SU-DHL-6 (cell line): ENCODE measurements around the gene CD8B2.

ENCODE experiments used
- H2AFZ ChIP-seq: fragments of 200-600 bp; sonication (generic); 2 replicates; pipeline ENCODE4 v1.6.1; 2014; ENCODE audit warnings: low read depth, mild to moderate bottlenecking, moderate library complexity, mixed read lengths, antibody characterized with exemption, low read length; ENCODE audit not compliant: severe bottlenecking
- H3F3A ChIP-seq: fragments of 200-600 bp; shearing (Covaris generic); 2 replicates; pipeline ENCODE4 v1.6.0; 2016; ENCODE audit warnings: antibody characterized with exemption, mild to moderate bottlenecking; ENCODE audit not compliant: insufficient read depth
- H3K27ac ChIP-seq: fragments of 200-600 bp; sonication (generic); 2 replicates; pipeline ENCODE4 v1.5.1; 2016; ENCODE audit warnings: low read depth, mild to moderate bottlenecking, low read length, moderate library complexity, mixed read lengths
- H3K27me3 ChIP-seq: fragments of 200-600 bp; sonication (generic), shearing (Covaris generic); 2 replicates; pipeline ENCODE4 v1.6.0; 2014; ENCODE audit warnings: mild to moderate bottlenecking, low read length
- H3K36me3 ChIP-seq: fragments of 200-600 bp; sonication (generic); 2 replicates; pipeline ENCODE4 v1.6.1; 2014; ENCODE audit warnings: mild to moderate bottlenecking, low read length, mixed read lengths
- H3K4me2 ChIP-seq: fragments of 300-600, 200-600 bp; shearing (Covaris generic), sonication (generic); 2 replicates; pipeline ENCODE4 v1.6.0; 2014; ENCODE audit warnings: low read length, low read depth, mild to moderate bottlenecking; ENCODE audit not compliant: poor library complexity, severe bottlenecking
- H3K4me3 ChIP-seq: fragments of 200-600 bp; sonication (generic); 2 replicates; pipeline ENCODE4 v1.5.1; 2014; ENCODE audit warnings: antibody characterized with exemption, low read length, mild to moderate bottlenecking, mixed read lengths; ENCODE audit not compliant: insufficient read depth, poor library complexity, severe bottlenecking
- H3K79me2 ChIP-seq: fragments of 200-600 bp; sonication (generic); 2 replicates; pipeline ENCODE4 v1.6.1; 2014; ENCODE audit warnings: mild to moderate bottlenecking, low read length, moderate library complexity; ENCODE audit not compliant: insufficient read depth
- H3K9ac ChIP-seq: fragments of 200-600 bp; sonication (generic); 2 replicates; pipeline ENCODE4 v1.7.0; 2014; ENCODE audit warnings: mild to moderate bottlenecking, low read length
- H3K9me2 ChIP-seq: fragments of 200-600 bp; sonication (generic); replicated peaks from 2 replicates; pipeline ENCODE4 v1.6.1; 2014; ENCODE audit warnings: low read length; ENCODE audit not compliant: insufficient read depth
- H3K9me3 ChIP-seq: fragments of 200-600 bp; sonication (generic); 2 replicates; pipeline ENCODE4 v1.6.1; 2014; ENCODE audit warnings: low read length, mixed read lengths; ENCODE audit not compliant: insufficient read depth
- H4K20me1 ChIP-seq: fragments of 200-600 bp; sonication (generic); 2 replicates; pipeline ENCODE4 v1.6.1; 2014; ENCODE audit warnings: low read depth, mild to moderate bottlenecking, antibody characterized with exemption, low read length, moderate library complexity, mixed read lengths
- EZH2phosphoT487 ChIP-seq: fragments of 200-600 bp; sonication (generic), shearing (Covaris generic); conservative IDR thresholded peaks from 2 replicates; pipeline ENCODE4 v1.6.1; 2018; ENCODE audit warnings: mild to moderate bottlenecking, antibody characterized with exemption, low read length, moderate library complexity, mixed read lengths
- TF ChIP-seq, protein P1 (sequence below): fragments of 200-600 bp; sonication (generic); IDR thresholded peaks from one replicate; pipeline ENCODE4 v1.5.1; 2017; ENCODE audit warnings: antibody characterized with exemption, mild to moderate bottlenecking, low read length, moderate library complexity; ENCODE audit not compliant: insufficient read depth, poor library complexity, severe bottlenecking

Gene CD8B2

DNA sequence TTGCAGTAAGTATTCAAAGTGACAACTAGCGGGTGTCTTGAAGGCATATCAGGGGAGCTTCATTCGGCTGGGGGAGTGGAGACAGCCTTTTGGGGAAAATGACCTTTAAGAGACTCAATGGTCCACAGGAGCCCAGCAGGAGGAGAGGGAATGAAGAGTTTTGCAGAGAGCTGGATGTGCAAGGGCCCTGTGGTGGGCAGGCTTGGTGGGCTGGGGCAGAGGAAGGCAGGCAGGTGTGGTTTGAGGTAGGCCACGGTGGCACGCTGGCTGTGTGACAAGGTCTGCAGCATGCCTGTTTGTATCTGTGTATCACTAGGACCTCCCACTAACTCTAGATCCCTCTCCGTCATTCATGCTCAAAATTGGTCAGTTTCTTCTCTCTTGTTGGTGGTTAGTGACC lies 53.7 kb downstream of the CD8B2 start:
- H3K9me2 ChIP-seq, result no peaks in the 10 kb centered on the region
- no peak overlapping the region for H3K4me3 ChIP-seq
- H4K20me1 ChIP-seq, result no peaks in the 10 kb centered on the region
- H3K79me2 ChIP-seq, result no peaks in the 10 kb centered on the region
- H3K36me3 ChIP-seq, result no peaks in the 10 kb centered on the region
- no peaks in the 10 kb centered on the region for H3K27me3 ChIP-seq
- no peak overlapping the region for H2AFZ ChIP-seq
- no peaks in the 10 kb centered on the region for H3F3A ChIP-seq
- H3K27ac ChIP-seq, result no peak overlapping the region
- no peak for TF ChIP-seq EZH2phosphoT487
- TF ChIP-seq, protein P1, sequence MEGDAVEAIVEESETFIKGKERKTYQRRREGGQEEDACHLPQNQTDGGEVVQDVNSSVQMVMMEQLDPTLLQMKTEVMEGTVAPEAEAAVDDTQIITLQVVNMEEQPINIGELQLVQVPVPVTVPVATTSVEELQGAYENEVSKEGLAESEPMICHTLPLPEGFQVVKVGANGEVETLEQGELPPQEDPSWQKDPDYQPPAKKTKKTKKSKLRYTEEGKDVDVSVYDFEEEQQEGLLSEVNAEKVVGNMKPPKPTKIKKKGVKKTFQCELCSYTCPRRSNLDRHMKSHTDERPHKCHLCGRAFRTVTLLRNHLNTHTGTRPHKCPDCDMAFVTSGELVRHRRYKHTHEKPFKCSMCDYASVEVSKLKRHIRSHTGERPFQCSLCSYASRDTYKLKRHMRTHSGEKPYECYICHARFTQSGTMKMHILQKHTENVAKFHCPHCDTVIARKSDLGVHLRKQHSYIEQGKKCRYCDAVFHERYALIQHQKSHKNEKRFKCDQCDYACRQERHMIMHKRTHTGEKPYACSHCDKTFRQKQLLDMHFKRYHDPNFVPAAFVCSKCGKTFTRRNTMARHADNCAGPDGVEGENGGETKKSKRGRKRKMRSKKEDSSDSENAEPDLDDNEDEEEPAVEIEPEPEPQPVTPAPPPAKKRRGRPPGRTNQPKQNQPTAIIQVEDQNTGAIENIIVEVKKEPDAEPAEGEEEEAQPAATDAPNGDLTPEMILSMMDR, result no peak
- no peaks in the 10 kb centered on the region for H3K9me3 ChIP-seq
- H3K9ac ChIP-seq, result no peak overlapping the region
- no peak overlapping the region for H3K4me2 ChIP-seq

DNA sequence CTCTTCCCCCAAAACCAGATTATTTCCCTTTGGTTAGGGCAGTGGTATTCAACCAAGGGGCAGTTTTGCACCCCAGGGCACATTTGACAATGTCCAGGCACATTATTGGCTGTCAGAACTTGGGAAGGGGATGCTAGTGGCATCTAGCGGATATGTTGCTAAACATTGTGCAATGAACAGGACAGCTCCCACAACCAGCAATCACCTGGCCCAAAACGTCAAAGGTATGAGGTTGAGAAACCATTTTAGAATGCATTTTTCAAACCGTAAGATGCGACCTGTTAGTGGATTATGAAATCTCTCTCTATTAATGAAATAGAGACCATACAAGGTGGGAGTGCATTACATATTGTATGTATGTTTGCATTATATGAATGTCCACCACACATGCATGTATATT lies 54.2 kb downstream of the CD8B2 start:
- Histone ChIP-seq H3K36me3 (no peaks in the 10 kb centered on the region), H3K9ac (no peak overlapping the region), H3K4me2 (no peak overlapping the region), H3K4me3 (no peak overlapping the region), H3K9me3 (no peaks in the 10 kb centered on the region), H3K27me3 (no peaks in the 10 kb centered on the region), H4K20me1 (no peaks in the 10 kb centered on the region), H3K79me2 (no peaks in the 10 kb centered on the region), H3K27ac (no peak overlapping the region), H3F3A (no peaks in the 10 kb centered on the region), H2AFZ (no peak overlapping the region), H3K9me2 (no peaks in the 10 kb centered on the region)
- TF ChIP-seq EZH2phosphoT487, result no peak
- TF ChIP-seq, protein P1, result no peak

DNA sequence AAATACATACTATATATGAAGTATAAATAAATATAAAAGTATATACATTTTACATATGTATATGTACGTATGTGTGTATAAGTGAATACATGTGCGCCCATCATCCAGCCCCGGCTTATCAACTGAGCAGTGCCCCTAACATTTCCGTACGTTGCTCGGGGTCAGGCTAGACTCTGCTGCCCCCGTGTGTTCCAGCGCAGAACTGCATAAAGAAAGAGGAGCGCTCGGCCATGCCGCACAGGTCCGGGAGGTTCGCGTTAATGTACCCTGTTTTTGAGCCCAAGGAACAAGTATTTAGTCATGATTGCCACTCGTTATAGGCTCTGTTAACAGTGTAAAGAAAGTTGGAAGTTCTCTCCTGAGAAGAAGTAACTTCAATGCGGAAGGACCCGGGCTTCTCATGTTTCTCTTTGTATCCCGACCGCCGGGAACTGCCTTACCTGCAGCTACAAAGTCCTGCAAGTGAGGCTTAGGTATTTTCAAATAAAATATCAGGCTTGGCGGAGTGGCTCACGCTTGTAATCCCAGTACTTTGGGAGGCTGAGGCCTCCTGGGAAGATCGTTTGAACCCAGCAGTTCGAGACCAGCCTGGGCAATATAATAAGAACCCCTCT lies 55.7 kb downstream of the CD8B2 start:
- Histone ChIP-seq H3K36me3 (no peaks in the 10 kb centered on the region), H3K79me2 (no peaks in the 10 kb centered on the region), H3K27ac (no peak overlapping the region), H2AFZ (peak overlapping the region; percentile 32), H3K4me3 (no peak overlapping the region), H3K4me2 (peak overlapping the region; percentile 31), H3K9me3 (no peaks in the 10 kb centered on the region), H3K9ac (no peak overlapping the region), H3K27me3 (no peaks in the 10 kb centered on the region), H3K9me2 (no peaks in the 10 kb centered on the region), H3F3A (no peaks in the 10 kb centered on the region), H4K20me1 (no peaks in the 10 kb centered on the region)
- no peak for TF ChIP-seq EZH2phosphoT487
- TF ChIP-seq, protein P1, result peak; percentile 76

DNA sequence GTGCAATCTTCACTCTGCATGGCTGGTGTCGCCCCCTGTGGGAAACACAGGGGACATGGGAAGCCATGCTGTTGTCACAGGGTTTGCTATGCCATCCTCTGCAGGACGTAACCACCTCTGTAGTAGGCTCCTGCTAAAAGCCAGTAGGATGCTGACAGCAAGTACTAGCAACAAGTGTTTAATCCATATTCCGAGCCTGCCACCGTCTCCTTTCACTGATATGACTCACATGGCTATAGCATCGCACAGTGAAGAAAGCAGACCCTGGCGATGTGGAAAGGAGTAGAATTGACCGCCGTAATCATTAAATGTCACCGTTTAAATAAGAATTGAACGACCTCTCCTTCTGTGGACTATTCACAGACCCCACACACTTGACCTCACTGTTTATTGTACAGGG lies 57.8 kb downstream of the CD8B2 start:
- Histone ChIP-seq H3K36me3 (no peaks in the 10 kb centered on the region), H3K4me3 (no peak overlapping the region), H3K9me3 (no peaks in the 10 kb centered on the region), H3K9ac (no peak overlapping the region), H3K4me2 (no peak overlapping the region), H2AFZ (no peak overlapping the region), H3K79me2 (no peaks in the 10 kb centered on the region), H4K20me1 (no peaks in the 10 kb centered on the region), H3K27ac (no peak overlapping the region), H3K9me2 (no peaks in the 10 kb centered on the region), H3F3A (no peaks in the 10 kb centered on the region), H3K27me3 (no peaks in the 10 kb centered on the region)
- TF ChIP-seq, protein P1, result no peak
- TF ChIP-seq EZH2phosphoT487, result no peak
